ENCODE data around the gene CD109.

Gene CD109

GRCh38 chr6:73803562-73804241, 107.7 kb downstream of the CD109 start:
- TF ChIP-seq RAD21 (IDR thresholded peaks at IDR 0.05; ENCODE audit: low read depth) (peak; percentile 36), EP300 (IDR thresholded peaks at IDR 0.05; ENCODE audit: borderline replicate concordance) (no peak)

- TF ChIP-seq TEAD4 (IDR thresholded peaks at IDR 0.05) (no peak), USF1 (IDR thresholded peaks at IDR 0.05) (no peak), REST (IDR thresholded peaks at IDR 0.05; ENCODE audit: low read depth) (no peak), TAF1 (IDR thresholded peaks at IDR 0.05; ENCODE audit: low read depth) (no peak), FOXM1 (IDR thresholded peaks at IDR 0.05; ENCODE audit: borderline replicate concordance, low read depth) (no peak), CEBPB (IDR thresholded peaks at IDR 0.05) (no peak), EP300 (IDR thresholded peaks at IDR 0.05; ENCODE audit: borderline replicate concordance) (no peak), CREB1 (IDR thresholded peaks at IDR 0.05; ENCODE audit: low read depth) (no peak), RAD21 (IDR thresholded peaks at IDR 0.05; ENCODE audit: low read depth) (no peak), NFIC (IDR thresholded peaks at IDR 0.05) (no peak), TCF12 (IDR thresholded peaks at IDR 0.05; ENCODE audit: low read depth) (no peak), EGR1 (IDR thresholded peaks at IDR 0.05) (no peak), YY1 (IDR thresholded peaks at IDR 0.05; ENCODE audit: low read depth) (no peak), ZBTB7A (IDR thresholded peaks at IDR 0.05; ENCODE audit: low read depth) (no peak), MAX (IDR thresholded peaks at IDR 0.05) (no peak)
Observed at GRCh38 chr6:73811706-73812105, 115.7 kb downstream of the CD109 start.

- TF ChIP-seq TEAD4 (IDR thresholded peaks at IDR 0.05) (no peak), TCF12 (IDR thresholded peaks at IDR 0.05; ENCODE audit: low read depth) (no peak), ZBTB7A (IDR thresholded peaks at IDR 0.05; ENCODE audit: low read depth) (no peak), EP300 (IDR thresholded peaks at IDR 0.05; ENCODE audit: borderline replicate concordance) (no peak), CREB1 (IDR thresholded peaks at IDR 0.05; ENCODE audit: low read depth) (no peak), FOXM1 (IDR thresholded peaks at IDR 0.05; ENCODE audit: borderline replicate concordance, low read depth) (no peak), MAX (IDR thresholded peaks at IDR 0.05) (no peak), RAD21 (IDR thresholded peaks at IDR 0.05; ENCODE audit: low read depth) (no peak), CEBPB (IDR thresholded peaks at IDR 0.05) (no peak), REST (IDR thresholded peaks at IDR 0.05; ENCODE audit: low read depth) (no peak)
Observed at GRCh38 chr6:73817253-73817652, 121.2 kb downstream of the CD109 start.

- TF ChIP-seq RAD21 (IDR thresholded peaks at IDR 0.05; ENCODE audit: low read depth) (no peak), USF1 (IDR thresholded peaks at IDR 0.05) (no peak)
Observed at GRCh38 chr6:73823046-73823735, 127.2 kb downstream of the CD109 start.

GRCh38 chr6:73823832-73824231, 127.8 kb downstream of the CD109 start:
- TF ChIP-seq NFIC (IDR thresholded peaks at IDR 0.05), result no peak
- no peak for TF ChIP-seq YY1 (IDR thresholded peaks at IDR 0.05; ENCODE audit: low read depth)
- no peak for TF ChIP-seq EP300 (IDR thresholded peaks at IDR 0.05; ENCODE audit: borderline replicate concordance)
- no peak for TF ChIP-seq FOXM1 (IDR thresholded peaks at IDR 0.05; ENCODE audit: borderline replicate concordance, low read depth)
- no peak for TF ChIP-seq TEAD4 (IDR thresholded peaks at IDR 0.05)
- TF ChIP-seq CREB1 (IDR thresholded peaks at IDR 0.05; ENCODE audit: low read depth), result no peak
- no peak for TF ChIP-seq EGR1 (IDR thresholded peaks at IDR 0.05)
- no peak for TF ChIP-seq MAX (IDR thresholded peaks at IDR 0.05)
- TF ChIP-seq TCF12 (IDR thresholded peaks at IDR 0.05; ENCODE audit: low read depth), result no peak
- TF ChIP-seq USF1 (IDR thresholded peaks at IDR 0.05), result no peak
- TF ChIP-seq TAF1 (IDR thresholded peaks at IDR 0.05; ENCODE audit: low read depth), result no peak
- TF ChIP-seq RAD21 (IDR thresholded peaks at IDR 0.05; ENCODE audit: low read depth), result no peak
- no peak for TF ChIP-seq ZBTB7A (IDR thresholded peaks at IDR 0.05; ENCODE audit: low read depth)

Measured in Ishikawa (cell line).